ENCODE data around the gene XRCC3.

Gene XRCC3

GRCh38 chr14:103710771-103711377 is 4.4 kb downstream of the XRCC3 start:
- Mint-ChIP-seq H3K27ac (no peak overlapping the region), H3K4me1 (ENCODE audit: low read depth) (peaks cover 22% of the 10 kb centered on the region), H3K4me3 (no peak overlapping the region), H3K27me3 (ENCODE audit: low read depth) (no peaks in the 10 kb centered on the region), H3K36me3 (ENCODE audit: low read depth) (peaks cover 4% of the 10 kb centered on the region), H3K9me3 (no peaks in the 10 kb centered on the region)

GRCh38 chr14:103709814-103710213 is 5.4 kb downstream of the XRCC3 start:
- Mint-ChIP-seq H3K4me3 (no peak overlapping the region), H3K9me3 (no peaks in the 10 kb centered on the region), H3K27ac (no peak overlapping the region), H3K4me1 (ENCODE audit: low read depth) (peaks cover 21% of the 10 kb centered on the region), H3K27me3 (ENCODE audit: low read depth) (no peaks in the 10 kb centered on the region), H3K36me3 (ENCODE audit: low read depth) (peaks cover 4% of the 10 kb centered on the region)

GRCh38 chr14:103708750-103709187 is 6.5 kb downstream of the XRCC3 start:
- H3K4me1 Mint-ChIP-seq (ENCODE audit: low read depth), result peaks cover 21% of the 10 kb centered on the region
- H3K27me3 Mint-ChIP-seq (ENCODE audit: low read depth), result no peaks in the 10 kb centered on the region
- H3K9me3 Mint-ChIP-seq, result no peaks in the 10 kb centered on the region
- H3K27ac Mint-ChIP-seq, result no peak overlapping the region
- peaks cover 6% of the 10 kb centered on the region for H3K36me3 Mint-ChIP-seq (ENCODE audit: low read depth)
- H3K4me3 Mint-ChIP-seq, result no peak overlapping the region

- Mint-ChIP-seq H3K36me3 (ENCODE audit: low read depth) (peaks cover 11% of the 10 kb centered on the region), H3K4me1 (ENCODE audit: low read depth) (peaks cover 20% of the 10 kb centered on the region), H3K27me3 (ENCODE audit: low read depth) (no peaks in the 10 kb centered on the region), H3K9me3 (no peaks in the 10 kb centered on the region), H3K27ac (no peak overlapping the region), H3K4me3 (no peak overlapping the region)
These were observed 7.7 kb downstream of the XRCC3 start for GRCh38 chr14:103707329-103708263.

GRCh38 chr14:103706551-103707328 is 8.5 kb downstream of the XRCC3 start:
- Mint-ChIP-seq H3K4me3 (no peak overlapping the region), H3K36me3 (ENCODE audit: low read depth) (peaks cover 12% of the 10 kb centered on the region), H3K4me1 (ENCODE audit: low read depth) (peaks cover 18% of the 10 kb centered on the region), H3K27ac (no peak overlapping the region), H3K27me3 (ENCODE audit: low read depth) (no peaks in the 10 kb centered on the region), H3K9me3 (no peaks in the 10 kb centered on the region)

GRCh38 chr14:103705504-103706284 is 9.6 kb downstream of the XRCC3 start:
- H3K4me1 Mint-ChIP-seq (ENCODE audit: low read depth), result peaks cover 11% of the 10 kb centered on the region
- no peaks in the 10 kb centered on the region for H3K9me3 Mint-ChIP-seq
- H3K27me3 Mint-ChIP-seq (ENCODE audit: low read depth), result no peaks in the 10 kb centered on the region
- no peak overlapping the region for H3K27ac Mint-ChIP-seq
- no peak overlapping the region for H3K4me3 Mint-ChIP-seq
- H3K36me3 Mint-ChIP-seq (ENCODE audit: low read depth), result peaks cover 12% of the 10 kb centered on the region

GRCh38 chr14:103705118-103705503 is 10.1 kb downstream of the XRCC3 start:
- Mint-ChIP-seq H3K9me3 (no peaks in the 10 kb centered on the region), H3K27ac (no peak overlapping the region), H3K4me1 (ENCODE audit: low read depth) (peaks cover 11% of the 10 kb centered on the region), H3K4me3 (no peak overlapping the region), H3K27me3 (ENCODE audit: low read depth) (no peaks in the 10 kb centered on the region), H3K36me3 (ENCODE audit: low read depth) (peaks cover 12% of the 10 kb centered on the region)

- H3K4me3 Mint-ChIP-seq, result no peak overlapping the region
- H3K4me1 Mint-ChIP-seq (ENCODE audit: low read depth), result peaks cover 11% of the 10 kb centered on the region
- H3K36me3 Mint-ChIP-seq (ENCODE audit: low read depth), result peaks cover 12% of the 10 kb centered on the region
- no peaks in the 10 kb centered on the region for H3K9me3 Mint-ChIP-seq
- H3K27ac Mint-ChIP-seq, result no peak overlapping the region
- no peaks in the 10 kb centered on the region for H3K27me3 Mint-ChIP-seq (ENCODE audit: low read depth)
These were observed 10.5 kb downstream of the XRCC3 start for GRCh38 chr14:103704708-103705107.

- peak overlapping the region; percentile 1 for H3K27ac Mint-ChIP-seq
- H3K36me3 Mint-ChIP-seq (ENCODE audit: low read depth), result peaks cover 8% of the 10 kb centered on the region
- peaks cover 9% of the 10 kb centered on the region for H3K4me1 Mint-ChIP-seq (ENCODE audit: low read depth)
- no peaks in the 10 kb centered on the region for H3K9me3 Mint-ChIP-seq
- H3K4me3 Mint-ChIP-seq, result no peak overlapping the region
- no peaks in the 10 kb centered on the region for H3K27me3 Mint-ChIP-seq (ENCODE audit: low read depth)
These were observed 11.5 kb downstream of the XRCC3 start for GRCh38 chr14:103703433-103704385.

- Mint-ChIP-seq H3K9me3 (no peaks in the 10 kb centered on the region), H3K27ac (no peak overlapping the region), H3K4me3 (no peak overlapping the region), H3K4me1 (ENCODE audit: low read depth) (peaks cover 9% of the 10 kb centered on the region), H3K36me3 (ENCODE audit: low read depth) (peaks cover 8% of the 10 kb centered on the region), H3K27me3 (ENCODE audit: low read depth) (no peaks in the 10 kb centered on the region)
These were observed 12.5 kb downstream of the XRCC3 start for GRCh38 chr14:103702497-103703432.

GRCh38 chr14:103702095-103702494 is 13.2 kb downstream of the XRCC3 start:
- H3K4me1 Mint-ChIP-seq (ENCODE audit: low read depth), result peaks cover 9% of the 10 kb centered on the region
- H3K4me3 Mint-ChIP-seq, result no peak overlapping the region
- no peaks in the 10 kb centered on the region for H3K9me3 Mint-ChIP-seq
- H3K36me3 Mint-ChIP-seq (ENCODE audit: low read depth), result peaks cover 8% of the 10 kb centered on the region
- no peaks in the 10 kb centered on the region for H3K27me3 Mint-ChIP-seq (ENCODE audit: low read depth)
- H3K27ac Mint-ChIP-seq, result no peak overlapping the region

- H3K27ac Mint-ChIP-seq, result no peak overlapping the region
These were observed 14.3 kb downstream of the XRCC3 start for GRCh38 chr14:103700753-103701490.

More at GRCh38 chr14:103700753-103701490, 14.3 kb downstream of the XRCC3 start:
- Mint-ChIP-seq H3K4me3 (no peak overlapping the region), H3K9me3 (no peaks in the 10 kb centered on the region), H3K4me1 (ENCODE audit: low read depth) (peaks cover 9% of the 10 kb centered on the region), H3K36me3 (ENCODE audit: low read depth) (peaks cover 8% of the 10 kb centered on the region), H3K27me3 (ENCODE audit: low read depth) (no peaks in the 10 kb centered on the region)

Measured in T-helper 1 cell treated with Interleukin-12 subunit alpha and Interleukin-12 subunit beta and Interleukin-4 antibody, amounts not matched to agents 30 μg/mL and 1 μg/mL, for 36 hours (primary cell).